GM19438 (cell line): ENCODE results near the gene HTT.

Experiments
- ATAC-seq: cut with Tn5 transposase; IDR thresholded peaks from one replicate; pipeline ENCODE4 v1.9.1; 2021; ENCODE audit warnings: low read depth; ENCODE audit not compliant: unreplicated experiment

The HTT gene

GRCh38 chr4:3213661-3214250 lies 139.3 kb downstream of the HTT start:
- ATAC-seq: no peak

- ATAC-seq: no peak
Observed at GRCh38 chr4:3215256-3215655, 140.8 kb downstream of the HTT start.

DNA sequence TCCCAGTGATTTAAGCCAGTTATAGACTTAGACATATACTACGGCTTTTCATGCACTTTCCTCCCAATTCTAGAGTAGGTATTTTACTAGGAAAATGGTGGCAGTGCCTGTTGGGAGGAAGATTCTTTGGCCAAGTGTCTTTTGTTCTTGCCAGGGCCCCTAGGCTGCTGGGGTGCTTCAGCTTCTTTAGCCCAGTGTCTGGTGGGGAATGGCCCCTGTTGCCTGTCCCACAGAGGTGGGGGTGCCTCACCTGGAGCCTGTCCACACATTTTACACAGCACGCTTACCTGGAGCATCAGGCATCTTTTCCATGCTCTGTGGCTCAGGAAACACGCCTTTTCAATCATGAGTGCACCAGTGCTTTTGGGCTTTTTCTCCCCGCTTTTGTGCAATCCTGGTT lies 141.3 kb downstream of the HTT start:
- ATAC-seq: no peak

GRCh38 chr4:3217266-3217665 lies 142.8 kb downstream of the HTT start:
- ATAC-seq: no peak

GRCh38 chr4:3217771-3218170 lies 143.3 kb downstream of the HTT start:
- ATAC-seq: no peak

- ATAC-seq: no peak
Observed at GRCh38 chr4:3218824-3219760, 144.6 kb downstream of the HTT start.

DNA sequence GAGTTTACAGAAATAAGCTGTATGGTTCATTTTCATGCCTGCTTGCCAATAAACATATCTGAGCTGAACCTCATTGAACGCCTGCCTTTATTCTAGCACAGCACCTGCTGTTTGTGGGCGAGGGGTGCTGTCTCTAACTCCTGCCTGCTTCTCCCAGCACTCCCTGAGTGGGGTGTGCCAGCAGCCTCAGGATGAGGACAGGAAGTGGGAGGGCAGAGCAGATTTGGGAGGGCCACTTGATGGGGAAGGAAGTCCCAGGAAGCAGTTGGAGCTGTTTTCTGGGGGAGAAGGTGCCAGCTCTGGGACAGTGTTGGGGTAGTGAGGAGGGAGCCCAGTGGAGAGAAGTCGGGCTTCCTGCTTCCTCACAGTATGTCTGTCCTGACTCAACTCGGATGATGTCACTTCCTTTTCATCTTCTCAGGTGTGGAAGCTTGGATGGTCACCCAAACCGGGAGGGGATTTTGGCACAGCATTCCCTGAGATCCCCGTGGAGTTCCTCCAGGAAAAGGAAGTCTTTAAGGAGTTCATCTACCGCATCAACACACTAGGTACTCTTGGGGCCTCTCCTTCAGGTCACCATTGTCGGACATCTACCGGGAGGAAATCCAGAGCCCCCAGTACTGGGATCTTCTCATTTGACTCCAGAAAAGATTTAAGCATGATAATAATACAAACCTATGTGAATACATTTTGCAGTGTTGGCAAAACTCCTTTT lies 145.4 kb downstream of the HTT start:
- ATAC-seq: no peak

DNA sequence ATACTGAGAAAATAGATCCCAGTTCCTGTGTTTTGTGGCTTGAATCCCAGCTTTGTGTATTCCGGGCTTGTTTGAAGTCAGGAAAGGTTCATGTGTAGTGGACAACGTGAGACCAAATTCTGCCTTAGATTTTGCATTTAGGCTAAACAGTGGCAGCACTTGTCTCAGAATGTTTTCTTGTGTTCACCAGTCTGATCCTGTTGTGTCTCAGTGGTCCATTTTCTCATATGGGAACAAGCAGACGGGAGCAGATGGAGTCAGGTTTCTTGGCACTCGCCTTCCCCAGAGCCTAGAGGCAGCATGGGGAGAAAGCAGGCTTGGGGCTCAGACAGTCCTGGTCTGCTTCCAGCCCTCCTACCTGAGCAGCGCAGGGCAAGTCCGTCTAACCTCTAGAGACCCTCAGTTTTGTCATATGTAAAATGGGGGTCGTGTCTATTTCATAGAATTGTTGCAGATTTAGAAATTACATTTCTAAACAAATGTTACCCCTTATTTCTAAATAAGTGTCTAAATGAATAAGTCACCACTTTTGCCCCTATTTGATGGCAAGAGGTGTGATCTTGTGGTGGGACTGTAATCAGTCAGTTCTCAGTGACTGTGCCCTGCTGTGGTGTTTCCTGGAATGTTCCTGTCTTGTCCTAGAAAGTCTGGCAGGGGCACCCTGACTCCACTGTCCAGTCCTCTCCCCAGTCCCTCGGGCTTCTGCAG lies 146.1 kb downstream of the HTT start:
- ATAC-seq: no peak

GRCh38 chr4:3221184-3221494 lies 146.7 kb downstream of the HTT start:
- no peak for ATAC-seq

DNA sequence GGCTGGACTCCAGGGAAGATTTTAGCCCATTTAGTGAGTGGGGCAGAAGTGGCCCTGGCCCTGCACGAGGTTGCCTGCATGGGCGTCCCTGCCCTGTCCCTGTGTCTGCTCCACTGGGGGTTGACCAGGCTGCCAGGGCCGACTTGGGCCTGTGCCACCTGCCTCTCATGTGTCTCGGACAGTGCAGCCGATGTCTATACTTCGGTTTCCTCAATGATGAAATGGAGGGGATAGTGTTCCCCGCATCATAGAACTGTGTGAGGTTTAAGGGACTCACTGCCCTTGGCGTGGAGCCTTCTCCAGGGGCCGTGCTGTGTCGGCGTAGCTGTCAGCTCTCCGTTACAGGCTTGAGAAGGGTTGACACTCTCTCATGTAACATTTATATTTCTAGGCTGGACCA lies 147.5 kb downstream of the HTT start:
- ATAC-seq: no peak

DNA sequence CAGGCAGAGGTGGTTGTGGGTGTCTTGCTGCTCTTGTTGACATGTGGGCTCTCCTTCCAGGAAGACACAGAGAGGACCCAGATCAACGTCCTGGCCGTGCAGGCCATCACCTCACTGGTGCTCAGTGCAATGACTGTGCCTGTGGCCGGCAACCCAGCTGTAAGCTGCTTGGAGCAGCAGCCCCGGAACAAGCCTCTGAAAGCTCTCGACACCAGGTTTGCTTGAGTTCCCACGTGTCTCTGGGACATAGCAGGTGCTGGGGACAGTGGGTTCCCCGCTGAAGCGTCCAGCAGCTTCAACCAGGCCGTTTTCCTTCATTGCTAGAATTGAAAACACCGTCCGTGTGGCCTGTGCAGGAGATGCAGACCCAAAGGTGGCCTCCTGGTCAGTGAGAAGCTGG lies 148.9 kb downstream of the HTT start:
- ATAC-seq: no peak

- no peak for ATAC-seq
Observed at GRCh38 chr4:3223956-3224748, 149.7 kb downstream of the HTT start.

GRCh38 chr4:3225071-3225850 lies 150.8 kb downstream of the HTT start:
- ATAC-seq: no peak

DNA sequence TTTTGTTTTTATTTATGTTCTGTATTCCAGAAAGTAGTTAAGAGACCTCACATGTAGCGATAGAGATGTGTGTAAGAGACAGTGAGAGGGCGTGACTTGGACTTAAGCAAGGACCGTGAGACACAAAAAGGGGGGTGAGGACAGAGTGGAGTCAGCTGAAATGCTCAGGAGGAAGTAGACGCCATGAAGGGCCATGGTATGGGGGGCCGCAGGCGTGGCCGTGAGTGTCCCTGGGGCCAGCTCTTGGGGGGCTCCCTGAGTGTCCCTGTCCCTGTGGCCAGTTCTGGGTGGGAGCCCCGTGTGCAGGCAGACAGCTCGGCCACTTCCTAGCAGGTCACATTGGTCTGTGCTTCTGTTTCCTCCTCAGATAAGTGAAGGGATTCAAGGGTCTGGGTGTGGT lies 151.5 kb downstream of the HTT start:
- ATAC-seq: no peak

DNA sequence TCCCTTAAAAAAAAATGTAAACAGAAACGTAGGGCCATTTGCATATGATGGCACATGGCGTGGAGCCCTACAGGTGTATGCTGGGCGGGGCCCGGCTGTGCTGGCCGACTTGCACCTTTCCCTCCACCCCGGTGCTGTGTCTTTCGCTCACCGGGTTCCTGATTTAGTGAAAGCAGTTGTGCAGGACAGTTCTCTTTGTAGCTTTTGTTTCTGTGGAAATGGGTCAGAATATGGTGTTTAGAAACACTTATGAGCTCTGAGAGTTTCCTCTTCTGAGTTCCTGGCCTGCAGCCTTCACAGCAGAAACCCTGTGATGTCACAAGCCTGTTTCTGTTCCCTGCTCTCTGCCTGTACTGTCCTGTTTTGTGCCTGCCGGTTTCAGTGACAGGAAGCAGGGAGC lies 152.0 kb downstream of the HTT start:
- ATAC-seq: no peak

DNA sequence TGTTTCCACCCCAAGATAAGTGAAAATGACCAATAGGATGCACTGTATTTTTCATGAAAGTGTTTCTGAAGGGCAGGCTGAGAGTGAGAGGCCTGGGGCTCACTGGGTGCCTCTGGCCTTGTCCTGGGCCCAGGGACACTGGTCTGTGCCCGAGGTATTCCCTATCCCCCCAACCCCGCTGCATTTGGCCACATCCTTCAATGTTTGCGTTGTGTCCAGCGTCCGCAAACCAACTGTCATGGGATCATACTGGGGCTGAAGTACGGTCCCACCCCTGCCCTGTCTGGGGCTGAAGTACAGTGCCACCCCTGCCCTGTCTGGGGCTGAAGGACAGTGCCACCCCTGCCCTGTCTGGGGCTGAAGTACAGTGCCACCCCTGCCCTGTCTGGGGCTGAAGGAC lies 152.5 kb downstream of the HTT start:
- ATAC-seq: no peak

DNA sequence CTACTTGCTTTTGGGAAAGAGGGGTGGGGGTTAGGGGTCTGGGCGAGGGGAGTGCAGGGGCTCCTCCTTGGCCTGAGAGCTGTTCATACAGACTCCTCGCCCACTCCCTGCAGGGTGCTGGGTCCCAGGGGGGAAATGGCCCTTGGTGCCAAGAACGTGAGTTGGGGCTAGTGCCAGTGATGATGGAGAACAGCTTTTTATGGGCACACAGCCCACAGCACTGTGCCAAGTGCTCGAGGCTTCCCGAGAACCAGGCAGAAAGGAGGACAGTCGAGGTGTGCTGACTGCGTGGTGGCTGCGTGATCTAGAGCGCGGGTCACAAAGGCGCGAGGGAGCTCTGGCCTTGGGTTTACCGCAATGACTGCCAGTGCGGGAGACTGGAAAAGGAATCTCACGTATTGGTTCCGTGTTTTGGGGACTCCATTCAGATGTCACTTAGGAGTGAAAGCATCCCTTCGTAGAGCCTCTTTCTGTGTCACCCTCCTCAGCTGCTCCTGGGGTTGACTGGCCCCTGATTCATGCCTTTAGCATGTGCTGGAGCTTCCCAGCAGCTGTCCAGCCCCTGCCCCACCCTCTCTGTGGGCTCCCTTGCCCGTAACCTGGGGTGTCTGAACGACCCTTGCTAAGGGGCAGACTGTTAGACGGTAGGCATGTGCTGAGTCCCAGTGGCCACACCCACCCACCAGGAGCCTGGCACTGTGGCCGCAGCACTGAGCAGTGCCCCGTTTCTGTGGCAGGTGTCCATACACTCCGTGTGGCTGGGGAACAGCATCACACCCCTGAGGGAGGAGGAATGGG lies 153.6 kb downstream of the HTT start:
- no peak for ATAC-seq

GRCh38 chr4:3228881-3229280 lies 154.4 kb downstream of the HTT start:
- no peak for ATAC-seq

GRCh38 chr4:3229328-3229727 lies 154.8 kb downstream of the HTT start:
- ATAC-seq: no peak
